HepG2 (cell line): ENCODE data around the gene ATP4A. TPM values are rescaled to one million over a fixed set of nuclear protein-coding genes. Genes with fewer than 3 reads are reported as not detected.

ENCODE experiments used
- ATAC-seq: fragments of 200-7000 bp; cut with Tn5 transposase; 3 replicates; pipeline ENCODE4 v1.9.1; 2020; ENCODE audit warnings: mild to moderate bottlenecking, moderate library complexity
- BruUV-seq: library from RNA; stranded (reverse); fragments of 400-500 nt; replicated peaks from 2 replicates; lab custom pipeline; 2021; lab: Mats Ljungman, UMichigan
- CTCF ChIA-PET: fragments of 300-600 bp; formaldehyde crosslinking; extraction: SDS; loops from one replicate; lab custom pipeline; 2021; ENCODE audit warnings: low total read pairs, inconsistent platforms, low intra/inter-chr PET ratio; lab: Yijun Ruan, JAX
- POLR2A ChIA-PET: fragments of 350-600 bp; sonication (Branson Sonifier 250); formaldehyde crosslinking; loops from one replicate; lab custom pipeline; 2020; ENCODE audit warnings: antibody characterized with exemption, inconsistent platforms; lab: Yijun Ruan, JAX
- DNase-seq: peaks from one replicate; pipeline ENCODE4 v3.0.0-alpha.2; 2015; ENCODE audit warnings: low spot score
- FAIRE-seq: peaks from 3 replicates; lab custom pipeline; 2011; peaks lifted over from hg19 to GRCh38; lab: Jason Lieb, UNC
- H2AFZ ChIP-seq: one replicate; pipeline ENCODE4 v1.6.1; 2011; ENCODE audit warnings: low read length, inconsistent platforms
- H3K27ac ChIP-seq: fragments of 300-600 bp; 3 replicates; pipeline ENCODE4 v1.8.0; 2011; ENCODE audit warnings: mixed run types, mild to moderate bottlenecking, mixed read lengths, low read length, inconsistent platforms; ENCODE audit not compliant: insufficient read depth; ENCODE audit errors: extremely low read length
- H3K27me3 ChIP-seq, 2 experiments: fragments of 200-600 bp in 1 of 2; 2 replicates in 1 of 2; 3 replicates in 1 of 2; pipeline versions ENCODE4 v1.6.0 to v1.8.0; 2011; ENCODE audit warnings: low read length in 2 of 2, mild to moderate bottlenecking in 2 of 2, moderate library complexity in 2 of 2, inconsistent platforms in 1 of 2; ENCODE audit not compliant: insufficient read depth in 2 of 2, control insufficient read depth in 1 of 2
- H3K36me3 ChIP-seq, 2 experiments: fragments of 200-600 bp in 1 of 2; replicated peaks in 1 of 2; 2 replicates in 1 of 2; 3 replicates in 1 of 2; pipeline versions ENCODE4 v1.5.1 to v1.8.0; 2011; ENCODE audit warnings: low read length in 2 of 2, inconsistent platforms in 1 of 2; ENCODE audit not compliant: insufficient read depth in 2 of 2, control insufficient read depth in 1 of 2
- H3K4me1 ChIP-seq: 2 replicates; pipeline ENCODE4 v1.5.1; 2012; ENCODE audit warnings: low read length, inconsistent platforms; ENCODE audit not compliant: insufficient read depth
- H3K4me2 ChIP-seq: 2 replicates; pipeline ENCODE4 v1.6.0; 2011; ENCODE audit warnings: low read depth, low read length, inconsistent platforms
- H3K4me3 ChIP-seq, 3 experiments: fragments of 200-600 bp in 1 of 3; sonication (generic), shearing (Covaris generic) in 1 of 3; replicated peaks in 1 of 3; 2 replicates each; pipeline ENCODE4 v1.5.1; 2011 to 2016; ENCODE audit warnings: low read length in 3 of 3, inconsistent platforms in 2 of 3, low read depth in 2 of 3, mild to moderate bottlenecking in 2 of 3, control low read depth in 1 of 3, mixed read lengths in 1 of 3; ENCODE audit not compliant: insufficient read depth in 1 of 3
- H3K79me2 ChIP-seq: one replicate; pipeline ENCODE4 v1.6.1; 2011; ENCODE audit warnings: low read length, inconsistent platforms; ENCODE audit not compliant: insufficient read depth
- H3K9ac ChIP-seq: 2 replicates; pipeline ENCODE4 v1.6.0; 2011; ENCODE audit warnings: mild to moderate bottlenecking, low read depth, low read length, inconsistent platforms; ENCODE audit not compliant: insufficient read depth
- H3K9me3 ChIP-seq: 2 replicates; pipeline ENCODE4 v1.5.1; 2012; ENCODE audit warnings: mild to moderate bottlenecking, low read length
- H4K20me1 ChIP-seq: 2 replicates; pipeline ENCODE4 v1.6.0; 2011; ENCODE audit warnings: inconsistent platforms, mild to moderate bottlenecking, low read length, moderate library complexity; ENCODE audit not compliant: insufficient read depth
- CTCF ChIP-seq: sonication (generic); formaldehyde crosslinking; IDR thresholded peaks from 2 replicates; pipeline ENCODE4 v1.5.0; 2020; ENCODE audit warnings: mild to moderate bottlenecking, missing genetic modification reagents, moderate library complexity
- FOSL1 ChIP-seq: sonication (generic); formaldehyde crosslinking; IDR thresholded peaks from 2 replicates; pipeline ENCODE4 v1.9.0; 2021; ENCODE audit warnings: missing genetic modification reagents, borderline replicate concordance
- GATAD2A ChIP-seq: IDR thresholded peaks from 2 replicates; pipeline ENCODE4 v1.6.1; 2016
- HMGXB4 ChIP-seq, 2 experiments: sonication (generic) in 1 of 2; formaldehyde crosslinking in 1 of 2; IDR thresholded peaks; 2 replicates each; pipeline versions ENCODE4 v1.4.0 to v1.6.1; 2018 to 2020; ENCODE audit warnings: missing genetic modification reagents in 2 of 2, borderline replicate concordance in 1 of 2, low read depth in 1 of 2, mild to moderate bottlenecking in 1 of 2, missing biosample characterization in 1 of 2
- NFYB ChIP-seq: sonication (generic); formaldehyde crosslinking; IDR thresholded peaks from 2 replicates; pipeline ENCODE4 v1.4.0; 2020; ENCODE audit warnings: missing genetic modification reagents
- SMC3 ChIP-seq: IDR thresholded peaks from 2 replicates; pipeline ENCODE4 v1.6.1; 2011; ENCODE audit warnings: low read length, improper control_type of control experiment
- ZNF550 ChIP-seq: sonication (generic); formaldehyde crosslinking; IDR thresholded peaks from 2 replicates; pipeline ENCODE4 v1.4.0; 2020; ENCODE audit warnings: mild to moderate bottlenecking, missing genetic modification reagents, borderline replicate concordance
- ZNF567 ChIP-seq: sonication (generic); formaldehyde crosslinking; IDR thresholded peaks from 2 replicates; pipeline ENCODE4 v1.8.1; 2023; ENCODE audit warnings: mild to moderate bottlenecking, missing genetic modification reagents, borderline replicate concordance
- ZNF780A ChIP-seq: sonication (generic); formaldehyde crosslinking; IDR thresholded peaks from 2 replicates; pipeline ENCODE4 v1.8.0; 2022; ENCODE audit warnings: mild to moderate bottlenecking, missing genetic modification reagents, moderate library complexity
- WGBS: methylation state at CpG from one replicate; pipeline ENCODE4 v1.1.6; 2017; ENCODE audit warnings: low lambda C conversion rate; 5-methylcytosine and 5-hydroxymethylcytosine counted together
- in situ Hi-C: cut with HindIII; loops from 2 replicates; pipeline ENCODE4 v1.10.0; 2017; ENCODE audit warnings: low pct_unique_long_range_greater_than_20kb; ENCODE audit not compliant: extremely low pct_ligation_motif_present
- intact Hi-C: fragments of 100-400 bp; cut with micrococcal nuclease; formaldehyde crosslinking; loops from one replicate; pipeline ENCODE4 v1.10.0; 2022; ENCODE audit not compliant: unreplicated experiment
- polyA plus RNA-seq, 8 experiments: library from polyadenylated mRNA; depleted of rRNA in 3 of 8; stranded (reverse) in 7 of 8; unstranded in 1 of 8; fragments of >200 nt; fragmentation: Illumina TruSeq in 4 of 8; extraction: Trizol in 4 of 8; gene quantifications; 2 replicates each; pipeline versions ENCODE4 v1.2.1 to v1.2.3, GENCODE V29; 2011 to 2016; ENCODE audit warnings: low read depth in 4 of 8, missing spikeins in 1 of 8, mixed read lengths in 1 of 8; ENCODE audit not compliant: insufficient read depth in 1 of 8
- total RNA-seq, 5 experiments: library from RNA; depleted of rRNA; stranded (reverse); fragments of >200 nt; fragmentation: Illumina TruSeq; extraction: Trizol; gene quantifications; 2 replicates each; pipeline ENCODE4 v1.2.3, GENCODE V29; 2016; ENCODE audit warnings: low read depth in 1 of 5

ATP4A gene
- total and polyA plus RNA-seq, 2 of the 13 experiments (the other 11 are each of a cell fraction or from before 2014, with no cell fraction given): 0.08 to 0.11 TPM

GRCh38 chr19:35549174-35549788 lies 14.2 kb downstream of the ATP4A start (continued):
- TF ChIP-seq ZNF550 (CRISPR knock-in tag): no peak
- peak; percentile 91 for TF ChIP-seq CTCF (CRISPR knock-in tag)
- no peak for TF ChIP-seq ZNF780A (CRISPR knock-in tag)
- peak; percentile 82 for TF ChIP-seq SMC3
- TF ChIP-seq GATAD2A (CRISPR knock-in tag): 0 out of 2 replicates have a peak, but pooled peaks have one; percentile 19
- TF ChIP-seq NFYB (CRISPR knock-in tag): no peak
- no peak for TF ChIP-seq FOSL1 (CRISPR knock-in tag)
- TF ChIP-seq HMGXB4 (CRISPR knock-in tag; IDR thresholded peaks at IDR 0.05; ENCODE audit: borderline replicate concordance in 1 of 2, low read depth in 1 of 2): peak in 1 of 2 experiments; percentile 60; a peak in 1 of 4 replicates

GRCh38 chr19:35546532-35546931 lies 16.9 kb downstream of the ATP4A start:
- POLR2A ChIA-PET: interaction anchor here (1.6 kb wide), 1 partner anchor 36 kb away, joined by 4 read pairs; no protein-coding TSS in a partner anchor
- TSS peak; percentile 63 for BruUV-seq
- 69% methylated on average over 5 of the region's 8 CpGs for WGBS
- Histone ChIP-seq H3K27me3 (no peaks in the 10 kb centered on the region; a peak in 1 of 5 replicates), H3K79me2 (peaks cover 25% of the 10 kb centered on the region), H3K4me1 (peaks cover 43% of the 10 kb centered on the region), H3K9me3 (no peaks in the 10 kb centered on the region), H3K9ac (peak overlapping the region; percentile 88), H3K4me2 (peak overlapping the region; percentile 87), H3K4me3 (peak overlapping the region; percentile 89 to 96 (median 92)), H3K36me3 (peaks cover 0 to 3% of the 10 kb centered on the region in 2 experiments; a peak in 3 of 5 replicates), H3K27ac (peak overlapping the region; percentile 66), H2AFZ (no peak overlapping the region), H4K20me1 (no peaks in the 10 kb centered on the region)
- no peak for DNase-seq
- no peak for FAIRE-seq
- no peak for ATAC-seq
- CTCF ChIA-PET: no interaction called here
- in situ Hi-C loops (loop anchor here (5.0 kb wide), 2 partner anchors 96 to 171 kb away; partner anchors contain the start of genes ETV2 and KMT2B), intact Hi-C loops (no loop called here)
- TF ChIP-seq ZNF567 (CRISPR knock-in tag): no peak
